Panc1 (cell line): ENCODE data around the gene SMURF2. TPM values are rescaled to one million over a fixed set of nuclear protein-coding genes. Genes with fewer than 3 reads are reported as not detected.
"Not testable (repeated sequence)": the region's sequence is repeated elsewhere in the genome, so short reads cannot be mapped to it uniquely, and the experiment has no call there.

ENCODE experiments used
- ATAC-seq: fragments of 200-7000 bp; cut with Tn5 transposase; 2 replicates; pipeline ENCODE4 v1.9.1; 2020; ENCODE audit warnings: mild to moderate bottlenecking, moderate library complexity
- BruUV-seq: library from RNA; stranded (reverse); fragments of 400-500 nt; replicated peaks from 2 replicates; lab custom pipeline; 2021; lab: Mats Ljungman, UMichigan
- CTCF ChIA-PET: fragments of 300-600 bp; sonication (Branson Sonifier 250); formaldehyde crosslinking; loops from one replicate; lab custom pipeline; 2022; ENCODE audit warnings: antibody characterized with exemption; lab: Charles Lee
- POLR2A ChIA-PET: fragments of 300-600 bp; sonication (Branson Sonifier 250); formaldehyde crosslinking; loops from one replicate; lab custom pipeline; 2022; ENCODE audit warnings: antibody characterized with exemption; lab: Charles Lee
- DNase-seq: peaks from one replicate; pipeline ENCODE4 v3.0.0-alpha.2; 2010; ENCODE audit warnings: low read depth, low spot score
- H3K27ac ChIP-seq: 2 replicates; pipeline ENCODE4 v1.5.1; 2011; ENCODE audit warnings: mild to moderate bottlenecking, low read length, inconsistent platforms
- H3K27me3 ChIP-seq: fragments of 200-500 bp; sonication (Bioruptor generic); 2 replicates; pipeline ENCODE4 v1.6.0; 2014; ENCODE audit warnings: low read length, inconsistent platforms; ENCODE audit not compliant: control insufficient read depth, insufficient read depth
- H3K36me3 ChIP-seq: fragments of 200-500 bp; sonication (Bioruptor generic); 2 replicates; pipeline ENCODE4 v1.5.1; 2014; ENCODE audit warnings: inconsistent platforms, mild to moderate bottlenecking, low read length, moderate library complexity; ENCODE audit not compliant: control insufficient read depth, insufficient read depth
- H3K4me1 ChIP-seq: 2 replicates; pipeline ENCODE4 v1.5.1; 2011; ENCODE audit warnings: inconsistent platforms, mild to moderate bottlenecking, low read length, moderate library complexity; ENCODE audit not compliant: control insufficient read depth, insufficient read depth
- H3K4me3 ChIP-seq, 2 experiments: 2 replicates each; pipeline ENCODE4 v1.5.1; 2011 to 2012; ENCODE audit warnings: low read depth in 2 of 2, low read length in 2 of 2, mild to moderate bottlenecking in 2 of 2, inconsistent platforms in 1 of 2, moderate library complexity in 1 of 2
- H3K9me3 ChIP-seq: fragments of 200-500 bp; sonication (Bioruptor generic); 2 replicates; pipeline ENCODE4 v1.5.1; 2014; ENCODE audit warnings: low read depth, mild to moderate bottlenecking, inconsistent platforms, low read length, moderate library complexity; ENCODE audit not compliant: control insufficient read depth, insufficient read depth
- CTCF ChIP-seq: fragments of 450-650 bp; IDR thresholded peaks from 2 replicates; pipeline ENCODE4 v1.5.1; 2017; ENCODE audit warnings: mild to moderate bottlenecking
- POLR2AphosphoS5 ChIP-seq: IDR thresholded peaks from 2 replicates; pipeline ENCODE4 v1.6.1; 2012; ENCODE audit warnings: mild to moderate bottlenecking, low read depth, low read length, moderate library complexity
- REST ChIP-seq, 2 experiments: IDR thresholded peaks; 2 replicates each; pipeline ENCODE4 v1.6.1; 2011 to 2012; ENCODE audit warnings: low read depth in 2 of 2, control low read depth in 1 of 2, low read length in 1 of 2, mild to moderate bottlenecking in 1 of 2, moderate library complexity in 1 of 2; ENCODE audit not compliant: insufficient read depth in 1 of 2
- SIN3A ChIP-seq: IDR thresholded peaks from 2 replicates; pipeline ENCODE4 v1.6.1; 2012; ENCODE audit warnings: low read depth, mild to moderate bottlenecking, low read length, moderate library complexity, borderline replicate concordance; ENCODE audit not compliant: insufficient read depth
- TCF7L2 ChIP-seq: IDR thresholded peaks from 2 replicates; pipeline ENCODE4 v1.6.1; 2011; ENCODE audit warnings: mild to moderate bottlenecking, low read depth, low read length, inconsistent platforms
- in situ Hi-C: cut with HindIII; loops from 2 replicates; pipeline ENCODE4 v1.10.0; 2016; ENCODE audit warnings: low sequenced_read_pairs, low pct_unique_long_range_greater_than_20kb
- intact Hi-C: fragments of 100-400 bp; cut with micrococcal nuclease; formaldehyde crosslinking; loops from one replicate; pipeline ENCODE4 v1.10.0; 2022; ENCODE audit not compliant: unreplicated experiment
- total RNA-seq: library from RNA; stranded (reverse); gene quantifications from one replicate; pipeline ENCODE4 v1.2.1, GENCODE V29; 2021; ENCODE audit not compliant: unreplicated experiment

The SMURF2 gene
- total RNA-seq, 1 experiment from 2014 or later: 21.3 TPM

- in situ Hi-C loops (no loop called here), intact Hi-C loops (no loop called here)
- no peak for TF ChIP-seq TCF7L2
- TF ChIP-seq SIN3A: no peak
- no peak for TF ChIP-seq POLR2AphosphoS5
- TF ChIP-seq REST (IDR thresholded peaks at IDR 0.05; ENCODE audit: insufficient read depth in 1 of 2, low read depth in 2 of 2, low read length in 1 of 2): no peak
- TF ChIP-seq CTCF: no peak
- no peaks in the 10 kb centered on the region for H3K9me3 ChIP-seq
- no peak overlapping the region for H3K27ac ChIP-seq
- no peak for ATAC-seq
- no TSS peak for BruUV-seq
- peaks cover 7% of the 10 kb centered on the region for H3K36me3 ChIP-seq
- no peaks in the 10 kb centered on the region for H3K27me3 ChIP-seq
- ChIA-PET POLR2A (no interaction called here), CTCF (no interaction called here)
- no peak overlapping the region for H3K4me3 ChIP-seq
- no peak for DNase-seq
- H3K4me1 ChIP-seq: no peaks in the 10 kb centered on the region
Observed at GRCh38 chr17:64580384-64581315, 81.5 kb downstream of the SMURF2 start.

- in situ Hi-C loops (no loop called here), intact Hi-C loops (no loop called here)
- TF ChIP-seq REST (IDR thresholded peaks at IDR 0.05; ENCODE audit: insufficient read depth in 1 of 2, low read depth in 2 of 2, low read length in 1 of 2) (no peak), TCF7L2 (no peak), SIN3A (no peak), POLR2AphosphoS5 (no peak), CTCF (no peak)
- H3K36me3 ChIP-seq: peaks cover 7% of the 10 kb centered on the region
- no peak overlapping the region for H3K4me3 ChIP-seq
- no peaks in the 10 kb centered on the region for H3K4me1 ChIP-seq
- H3K27me3 ChIP-seq: no peaks in the 10 kb centered on the region
- ATAC-seq (no peak), DNase-seq (no peak)
- POLR2A ChIA-PET: interaction anchor here (0.6 kb wide), 1 partner anchor 44 kb away, joined by 3 read pairs; no protein-coding TSS in a partner anchor
- H3K9me3 ChIP-seq: no peaks in the 10 kb centered on the region
- TSS peak; percentile 55 for BruUV-seq
- H3K27ac ChIP-seq: no peak overlapping the region
- CTCF ChIA-PET: no interaction called here
Observed at GRCh38 chr17:64579917-64580316, 82.2 kb downstream of the SMURF2 start.

- POLR2A ChIA-PET, CTCF ChIA-PET: not testable (repeated sequence)
Observed at GRCh38 chr17:64577025-64577424, 85.1 kb downstream of the SMURF2 start.

More at GRCh38 chr17:64577025-64577424, 85.1 kb downstream of the SMURF2 start:
- H3K9me3 ChIP-seq, H3K27ac ChIP-seq, DNase-seq, H3K36me3 ChIP-seq, in situ Hi-C loops, intact Hi-C loops, H3K27me3 ChIP-seq, BruUV-seq, H3K4me1 ChIP-seq, H3K4me3 ChIP-seq, ATAC-seq: not testable (repeated sequence)
